T-helper 17 cell (primary cell): ENCODE results near the gene STK17A. TPM values are rescaled to one million over a fixed set of nuclear protein-coding genes. Genes with fewer than 3 reads are reported as not detected.
A peak's percentile ranks its signal among the peaks of the same experiment; 100 is the strongest.

Source experiments
- ATAC-seq: fragments of 150-1000 bp; cut with Tn5 transposase; 2 replicates; pipeline ENCODE4 v1.10.0; 2021; ENCODE audit warnings: mild to moderate bottlenecking, moderate library complexity
- DNase-seq, 3 donors: peaks; one replicate each; pipeline versions ENCODE4 v3.0.0 to v3.0.0-alpha.2; 2020 to 2021
- H3K9me3 ChIP-seq: one replicate; pipeline ENCODE4 v1.7.0; 2013; ENCODE audit warnings: low read length, mild to moderate bottlenecking; ENCODE audit not compliant: control insufficient read depth, poor library complexity, severe bottlenecking
- H3K27ac Mint-ChIP-seq: one replicate; pipeline ENCODE4 v1.8.0; 2022; ENCODE audit warnings: mild to moderate bottlenecking, moderate library complexity, mixed read lengths
- H3K27me3 Mint-ChIP-seq: one replicate; pipeline ENCODE4 v1.8.0; 2022; ENCODE audit warnings: mixed read lengths
- H3K36me3 Mint-ChIP-seq: one replicate; pipeline ENCODE4 v1.8.0; 2022; ENCODE audit warnings: low read depth, mixed read lengths
- H3K4me1 Mint-ChIP-seq: one replicate; pipeline ENCODE4 v1.8.0; 2022; ENCODE audit warnings: mild to moderate bottlenecking, mixed read lengths
- H3K4me3 Mint-ChIP-seq: one replicate; pipeline ENCODE4 v1.8.0; 2022; ENCODE audit warnings: mild to moderate bottlenecking, moderate library complexity, mixed read lengths
- total RNA-seq, 4 donors: library from RNA in 2 of 4; stranded (reverse) in 2 of 4; gene quantifications; one replicate each; pipeline ENCODE4 v1.2.3 and lab custom pipeline; 2022 to 2026

Gene STK17A
- total RNA-seq (100 to 1,000 TPM; 107 to 124 TPM), total RNA-seq (lab: John Stamatoyannopoulos, UW) (221 to 249 reads per million in 2 donors)

DNA sequence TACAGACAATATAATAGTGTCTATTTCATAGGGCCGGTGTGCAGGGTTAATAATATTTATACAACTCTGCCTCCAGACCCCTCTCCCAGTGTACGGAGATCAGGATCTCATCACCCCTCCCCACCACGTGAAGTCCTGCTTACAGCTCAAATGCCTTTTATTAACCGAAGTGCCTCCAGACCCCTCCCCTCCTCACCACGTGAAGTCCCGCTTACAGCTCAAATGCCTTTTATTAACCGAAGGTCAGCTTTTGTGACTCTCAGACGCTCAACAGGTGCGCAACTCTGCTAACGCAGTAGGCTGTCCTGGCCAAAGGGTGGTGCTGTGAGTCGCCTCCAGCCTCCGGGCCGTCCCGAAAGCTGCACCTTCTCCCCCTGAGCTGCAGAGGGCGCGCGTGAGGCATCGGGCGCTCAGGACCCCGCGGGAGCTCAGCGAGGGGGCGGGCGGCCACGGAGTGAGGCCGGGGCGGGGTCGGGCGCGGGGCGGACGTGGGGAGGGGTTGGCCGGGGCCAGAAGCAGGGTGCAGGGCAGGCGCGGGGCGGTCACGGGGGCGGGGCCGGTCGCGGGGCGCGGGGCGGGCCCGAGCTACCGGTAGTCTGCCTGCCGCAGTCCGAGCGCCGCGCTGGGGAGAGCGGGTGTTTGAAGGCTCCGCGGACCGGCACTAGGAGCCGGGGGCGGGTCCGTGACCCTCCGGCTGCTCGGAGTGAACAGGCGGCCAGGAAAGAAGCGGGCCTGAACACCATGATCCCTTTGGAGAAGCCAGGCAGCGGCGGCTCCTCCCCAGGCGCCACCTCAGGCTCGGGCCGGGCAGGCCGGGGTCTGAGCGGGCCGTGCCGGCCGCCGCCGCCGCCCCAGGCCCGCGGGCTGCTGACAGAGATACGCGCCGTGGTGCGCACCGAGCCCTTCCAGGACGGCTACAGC lies at the start of gene STK17A:
Gene STK17A (plus strand): TSS at position 606 of the 921 bp plus-strand sequence. CDS start 136 bp downstream, at position 742.
- Mint-ChIP-seq H3K27me3 (peaks cover 11% of the 10 kb centered on the region), H3K36me3 (peaks cover 4% of the 10 kb centered on the region), H3K27ac (peak within 1 kb of the TSS; percentile 98), H3K4me1 (peaks cover 25% of the 10 kb centered on the region), H3K4me3 (peak within 1 kb of the TSS; percentile 95)
- DNase-seq (peak; percentile 93 to 97 (median 95)), ATAC-seq (peak; percentile 75)
- H3K9me3 ChIP-seq, result no peaks in the 10 kb centered on the region

DNA sequence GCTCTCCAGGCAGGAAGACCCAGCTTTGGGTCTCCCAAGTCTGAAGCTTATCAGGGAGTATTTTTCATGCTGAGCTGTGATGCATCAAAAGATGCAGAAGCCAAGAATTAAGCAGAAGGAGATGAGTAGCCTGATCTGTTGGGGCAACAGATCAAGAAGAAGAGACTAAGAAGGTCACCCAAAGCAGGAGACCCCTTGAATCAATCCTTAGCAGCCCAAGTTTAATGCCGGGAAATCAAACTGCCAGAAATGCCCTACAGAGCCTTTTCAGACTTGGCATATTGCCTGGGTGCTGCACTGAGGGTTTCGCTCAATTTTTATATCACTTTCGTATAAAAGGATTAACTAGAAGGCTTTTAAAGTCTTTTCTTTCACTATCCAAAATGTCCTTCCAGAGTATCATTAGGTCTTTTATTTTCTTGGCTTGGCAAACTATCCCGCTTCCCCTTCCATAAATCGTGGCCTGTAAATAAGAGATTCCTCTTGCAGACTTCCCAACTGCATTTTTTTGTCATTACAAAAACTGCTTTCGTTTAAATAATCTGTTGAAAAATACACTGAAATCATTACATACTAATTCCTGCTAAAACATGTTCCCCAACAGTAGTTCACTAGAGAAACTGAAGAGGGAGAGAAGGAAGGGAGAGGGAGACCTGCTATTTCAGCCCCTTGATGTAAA lies 49.0 kb upstream of the STK17A start:
- Mint-ChIP-seq H3K36me3 (no peaks in the 10 kb centered on the region), H3K27me3 (peaks cover 5% of the 10 kb centered on the region), H3K27ac (no peak overlapping the region), H3K4me3 (no peak overlapping the region), H3K4me1 (no peaks in the 10 kb centered on the region)
- no peak for ATAC-seq
- DNase-seq, result no peak
- no peaks in the 10 kb centered on the region for H3K9me3 ChIP-seq

DNA sequence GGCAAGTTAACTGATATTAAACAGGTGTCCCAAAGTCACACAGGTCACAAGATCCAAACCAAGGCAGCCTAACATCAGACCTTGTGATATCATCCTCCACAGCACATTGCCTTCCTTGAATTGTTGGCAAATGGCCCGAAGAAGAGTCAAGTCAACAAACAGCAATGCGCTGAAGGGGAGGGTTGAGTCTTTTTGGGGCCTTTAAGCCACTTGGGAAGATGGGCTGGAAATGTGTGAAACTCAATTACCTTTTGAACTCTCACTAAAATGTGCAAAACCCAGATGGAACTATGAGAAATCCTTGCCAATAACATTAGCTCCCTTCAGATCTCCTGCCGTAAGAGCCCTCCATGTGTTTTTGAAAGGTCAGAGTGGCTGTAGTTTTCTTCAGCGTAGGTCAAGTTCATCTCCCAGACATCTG lies 47.9 kb upstream of the STK17A start:
- no peak for DNase-seq
- Mint-ChIP-seq H3K4me3 (no peak overlapping the region), H3K4me1 (no peaks in the 10 kb centered on the region), H3K36me3 (no peaks in the 10 kb centered on the region), H3K27ac (no peak overlapping the region), H3K27me3 (peaks cover 5% of the 10 kb centered on the region)
- ATAC-seq, result no peak
- H3K9me3 ChIP-seq, result no peaks in the 10 kb centered on the region

DNA sequence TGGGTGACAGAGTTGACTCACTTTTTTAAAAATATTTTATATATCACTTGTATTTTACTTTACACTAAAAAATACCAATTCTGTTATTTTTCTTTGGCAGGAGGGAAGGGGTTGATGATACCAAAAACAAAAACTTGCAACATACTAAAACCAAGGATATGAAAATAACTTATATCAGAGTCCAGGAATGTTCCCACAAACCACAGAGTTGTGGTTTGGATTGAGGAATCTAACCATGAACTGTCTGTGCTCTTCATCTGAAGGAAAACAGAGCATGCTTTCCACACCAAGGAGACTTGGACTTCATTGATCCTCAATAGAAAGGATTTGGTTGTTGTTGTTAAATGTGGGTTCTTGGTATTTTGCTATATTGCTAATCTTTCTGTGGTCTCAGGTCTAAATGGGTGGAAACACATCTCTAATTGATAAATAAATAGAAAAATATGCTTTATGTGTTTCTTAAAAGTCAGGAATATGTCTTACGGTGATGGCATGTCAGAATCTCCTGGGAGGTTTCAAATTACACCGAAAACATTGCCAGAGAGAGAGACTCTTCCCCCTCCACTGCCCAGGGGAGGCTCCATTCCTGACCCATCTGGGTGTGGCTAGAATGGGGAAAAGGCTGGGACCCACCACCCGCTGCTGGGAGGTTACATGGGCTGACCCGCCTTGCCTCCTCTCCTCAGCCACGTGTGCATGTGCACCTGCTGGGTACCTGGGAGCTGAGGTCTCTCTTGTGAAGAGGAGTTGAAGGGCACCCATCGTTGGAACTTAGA lies 46.9 kb upstream of the STK17A start:
- ATAC-seq (no peak), DNase-seq (no peak)
- H3K27ac Mint-ChIP-seq, result no peak overlapping the region
- H3K9me3 ChIP-seq, result no peaks in the 10 kb centered on the region
- no peaks in the 10 kb centered on the region for H3K36me3 Mint-ChIP-seq
- peaks cover 11% of the 10 kb centered on the region for H3K27me3 Mint-ChIP-seq
- no peak overlapping the region for H3K4me3 Mint-ChIP-seq
- H3K4me1 Mint-ChIP-seq, result no peaks in the 10 kb centered on the region

DNA sequence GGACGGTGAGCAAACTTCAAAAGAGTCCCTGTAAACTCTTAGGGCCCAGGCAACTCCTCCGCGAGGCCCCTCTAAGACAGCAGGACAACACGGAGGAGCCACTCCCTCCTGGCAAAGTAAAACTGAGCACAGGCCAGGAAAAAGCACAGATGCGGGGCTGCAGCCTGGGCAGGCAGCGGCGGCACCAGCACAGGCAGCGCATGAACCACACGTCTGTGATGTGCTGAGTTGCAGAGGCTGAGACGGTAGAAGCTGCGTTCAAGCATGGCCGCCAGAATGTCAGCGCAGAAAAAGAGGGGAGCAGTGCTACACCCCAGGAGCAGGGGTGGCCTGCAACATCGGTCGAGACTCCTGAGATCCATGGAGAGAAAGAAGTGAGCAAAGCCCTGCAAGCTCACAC lies 46.1 kb upstream of the STK17A start:
- no peak for DNase-seq
- no peak overlapping the region for H3K4me3 Mint-ChIP-seq
- no peaks in the 10 kb centered on the region for H3K9me3 ChIP-seq
- no peak for ATAC-seq
- no peaks in the 10 kb centered on the region for H3K4me1 Mint-ChIP-seq
- H3K27ac Mint-ChIP-seq, result no peak overlapping the region
- H3K27me3 Mint-ChIP-seq, result peaks cover 14% of the 10 kb centered on the region
- no peaks in the 10 kb centered on the region for H3K36me3 Mint-ChIP-seq

DNA sequence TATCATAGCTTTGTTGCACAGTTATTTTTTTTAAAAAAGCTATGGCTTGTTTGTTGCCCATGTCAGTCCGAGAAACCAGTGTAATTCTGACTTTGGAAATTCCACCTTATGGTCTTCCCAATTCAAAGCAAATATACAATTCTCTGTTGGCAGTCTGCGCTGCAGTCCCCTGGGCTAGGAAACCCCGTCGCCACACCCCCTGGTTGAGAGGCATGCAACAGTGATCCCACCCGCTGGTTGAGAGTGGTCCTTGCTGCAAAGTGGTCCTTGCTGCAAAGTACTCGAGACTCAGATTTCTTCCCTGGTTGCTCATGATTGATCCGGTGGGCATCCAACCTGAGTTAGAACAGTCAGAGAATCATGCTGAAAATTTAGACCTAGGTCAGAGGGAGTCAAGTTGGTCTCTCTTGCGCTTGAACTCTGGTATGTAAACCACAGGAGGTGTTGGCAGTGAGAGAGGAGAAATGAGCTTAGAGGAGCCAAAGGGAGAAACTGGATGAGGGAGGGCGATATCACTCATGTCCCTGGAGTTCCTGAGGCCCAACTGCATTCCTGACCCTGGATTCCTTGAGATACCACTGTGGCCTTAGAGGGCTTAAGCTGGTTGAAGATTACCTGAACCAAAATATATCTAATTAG lies 45.0 kb upstream of the STK17A start:
- Mint-ChIP-seq H3K27me3 (peaks cover 19% of the 10 kb centered on the region), H3K4me3 (no peak overlapping the region), H3K36me3 (no peaks in the 10 kb centered on the region), H3K27ac (no peak overlapping the region), H3K4me1 (no peaks in the 10 kb centered on the region)
- H3K9me3 ChIP-seq, result no peaks in the 10 kb centered on the region
- ATAC-seq (no peak), DNase-seq (no peak)

DNA sequence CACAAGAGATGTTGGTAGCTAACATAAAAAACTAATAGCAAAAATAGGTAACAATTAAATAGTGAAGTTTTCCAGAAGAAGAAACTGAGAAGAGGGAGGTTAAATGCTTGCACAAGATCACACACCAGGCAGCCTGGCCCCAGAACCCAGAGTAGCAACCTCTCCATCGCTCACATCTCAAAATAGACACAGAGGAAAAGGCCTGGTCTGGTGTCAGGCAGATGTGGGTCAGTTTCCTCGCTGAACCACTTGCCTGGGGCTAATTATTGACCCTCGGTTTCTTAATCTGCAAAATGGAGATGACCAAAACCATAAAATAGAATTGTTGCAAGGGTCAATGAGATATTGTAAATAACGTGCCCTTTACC lies 44.5 kb upstream of the STK17A start:
- H3K4me1 Mint-ChIP-seq, result no peaks in the 10 kb centered on the region
- H3K9me3 ChIP-seq, result no peaks in the 10 kb centered on the region
- DNase-seq (no peak), ATAC-seq (no peak)
- no peak overlapping the region for H3K4me3 Mint-ChIP-seq
- peaks cover 21% of the 10 kb centered on the region for H3K27me3 Mint-ChIP-seq
- no peak overlapping the region for H3K27ac Mint-ChIP-seq
- H3K36me3 Mint-ChIP-seq, result no peaks in the 10 kb centered on the region

DNA sequence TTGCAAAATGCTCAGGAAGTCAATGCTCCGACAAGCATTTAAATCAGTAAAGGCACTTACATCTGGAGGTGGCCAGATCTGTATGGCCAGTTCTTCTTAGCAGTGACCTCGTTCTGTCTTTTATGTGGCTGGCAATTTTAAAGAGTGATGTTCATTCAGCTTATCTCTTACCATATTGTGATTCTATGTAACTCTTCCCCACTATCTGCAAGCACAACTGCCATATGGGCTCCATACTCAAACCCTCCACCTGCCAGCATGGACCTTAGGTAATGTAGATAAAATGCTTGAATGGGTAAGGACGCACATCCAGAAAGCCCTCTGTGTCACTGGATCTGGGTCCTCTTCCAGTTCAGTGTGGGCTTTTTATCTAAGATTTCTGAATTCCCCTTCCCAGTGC lies 42.4 kb upstream of the STK17A start:
- Mint-ChIP-seq H3K36me3 (no peaks in the 10 kb centered on the region), H3K4me1 (no peaks in the 10 kb centered on the region), H3K4me3 (no peak overlapping the region), H3K27ac (no peak overlapping the region), H3K27me3 (peaks cover 26% of the 10 kb centered on the region)
- DNase-seq (no peak), ATAC-seq (no peak)
- no peaks in the 10 kb centered on the region for H3K9me3 ChIP-seq

DNA sequence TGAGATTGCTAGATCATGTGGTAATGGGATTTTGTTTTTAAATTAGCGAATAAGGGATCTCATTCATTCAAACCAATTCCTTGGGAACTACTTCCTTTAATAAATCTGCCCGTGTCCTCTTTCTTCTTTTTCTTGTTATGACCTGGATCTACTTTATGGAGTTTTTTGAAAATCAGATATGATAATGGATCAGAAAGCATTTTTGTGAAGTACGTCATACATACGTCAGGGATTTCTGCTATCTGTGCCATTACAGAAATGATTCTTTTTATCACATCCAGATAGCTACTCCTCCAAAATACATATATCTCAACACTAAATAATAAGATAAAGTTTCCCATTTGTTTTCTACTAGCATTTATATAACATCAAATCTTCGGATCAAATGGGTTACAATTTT lies 40.2 kb upstream of the STK17A start:
- ATAC-seq (no peak), DNase-seq (no peak)
- no peak overlapping the region for H3K27ac Mint-ChIP-seq
- H3K4me3 Mint-ChIP-seq, result no peak overlapping the region
- H3K9me3 ChIP-seq, result no peaks in the 10 kb centered on the region
- no peaks in the 10 kb centered on the region for H3K4me1 Mint-ChIP-seq
- H3K36me3 Mint-ChIP-seq, result no peaks in the 10 kb centered on the region
- H3K27me3 Mint-ChIP-seq, result peaks cover 36% of the 10 kb centered on the region

DNA sequence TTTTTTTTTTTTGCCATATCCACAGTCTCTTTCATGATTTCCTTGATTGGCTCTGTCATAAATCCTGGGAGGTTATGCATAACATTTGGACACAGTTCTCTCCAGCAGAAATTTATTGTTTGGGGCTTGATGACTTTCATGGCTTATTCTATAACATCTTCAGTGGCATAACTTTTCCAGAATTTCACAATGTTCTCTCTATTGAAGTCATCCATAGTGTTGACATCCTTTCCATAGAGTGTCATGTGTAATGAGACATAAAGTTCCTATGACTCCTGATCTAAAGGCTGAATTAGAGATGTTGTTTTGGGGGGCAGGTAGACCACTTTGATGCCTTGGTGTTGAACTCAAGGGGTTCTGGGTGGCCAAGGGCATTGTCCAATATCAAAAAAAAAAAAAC lies 36.7 kb upstream of the STK17A start:
- Mint-ChIP-seq H3K4me3 (no peak overlapping the region), H3K27ac (no peak overlapping the region), H3K36me3 (no peaks in the 10 kb centered on the region), H3K4me1 (no peaks in the 10 kb centered on the region), H3K27me3 (peaks cover 41% of the 10 kb centered on the region)
- DNase-seq, result no peak
- H3K9me3 ChIP-seq, result no peaks in the 10 kb centered on the region
- no peak for ATAC-seq

DNA sequence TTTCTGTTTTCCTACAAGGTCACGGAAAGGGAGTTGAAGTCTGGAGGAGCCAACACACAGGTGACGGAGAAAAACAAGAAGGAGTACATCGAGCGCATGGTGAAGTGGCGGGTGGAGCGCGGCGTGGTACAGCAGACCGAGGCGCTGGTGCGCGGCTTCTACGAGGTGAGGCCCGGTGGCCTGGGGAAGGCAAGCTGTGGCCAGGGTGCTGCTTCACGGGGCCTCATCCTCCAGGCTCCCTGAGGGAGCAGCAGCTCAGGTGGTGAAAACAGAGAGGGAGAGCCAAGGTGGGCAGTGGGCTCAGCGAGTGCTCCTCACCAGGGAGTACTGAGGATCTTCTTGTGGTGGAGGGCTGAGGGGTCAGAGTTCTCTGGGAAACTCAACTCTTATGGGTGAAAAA lies 32.5 kb upstream of the STK17A start:
- peaks cover 22% of the 10 kb centered on the region for H3K4me1 Mint-ChIP-seq
- peaks cover 29% of the 10 kb centered on the region for H3K27me3 Mint-ChIP-seq
- ATAC-seq, result no peak

DNA sequence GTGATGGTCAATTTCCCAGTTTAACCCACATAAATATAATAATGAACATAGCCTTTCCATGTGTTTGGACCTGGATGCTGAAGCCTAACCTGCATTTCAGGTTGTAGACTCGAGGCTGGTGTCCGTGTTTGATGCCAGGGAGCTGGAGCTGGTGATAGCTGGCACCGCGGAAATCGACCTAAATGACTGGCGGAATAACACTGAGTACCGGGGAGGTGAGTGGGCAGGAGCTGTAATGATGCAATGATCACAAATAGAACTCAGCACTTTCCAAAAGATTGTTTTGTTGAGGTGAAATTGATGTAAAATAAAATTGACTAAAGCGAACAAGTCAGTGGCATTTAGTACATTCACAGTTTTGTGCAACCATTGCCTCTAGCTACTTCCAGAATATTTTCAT lies 30.8 kb upstream of the STK17A start:
- H3K9me3 ChIP-seq, result no peaks in the 10 kb centered on the region
- no peaks in the 10 kb centered on the region for H3K36me3 Mint-ChIP-seq
- H3K27ac Mint-ChIP-seq, result no peak overlapping the region
- ATAC-seq (no peak), DNase-seq (no peak)
- H3K4me3 Mint-ChIP-seq, result no peak overlapping the region
- H3K4me1 Mint-ChIP-seq, result peaks cover 28% of the 10 kb centered on the region
- peaks cover 18% of the 10 kb centered on the region for H3K27me3 Mint-ChIP-seq

More for the DNA sequence above, 32.5 kb upstream of the STK17A start:
- no peak overlapping the region for H3K27ac Mint-ChIP-seq
- H3K36me3 Mint-ChIP-seq, result no peaks in the 10 kb centered on the region
- no peak for DNase-seq
- H3K9me3 ChIP-seq, result no peaks in the 10 kb centered on the region
- no peak overlapping the region for H3K4me3 Mint-ChIP-seq

DNA sequence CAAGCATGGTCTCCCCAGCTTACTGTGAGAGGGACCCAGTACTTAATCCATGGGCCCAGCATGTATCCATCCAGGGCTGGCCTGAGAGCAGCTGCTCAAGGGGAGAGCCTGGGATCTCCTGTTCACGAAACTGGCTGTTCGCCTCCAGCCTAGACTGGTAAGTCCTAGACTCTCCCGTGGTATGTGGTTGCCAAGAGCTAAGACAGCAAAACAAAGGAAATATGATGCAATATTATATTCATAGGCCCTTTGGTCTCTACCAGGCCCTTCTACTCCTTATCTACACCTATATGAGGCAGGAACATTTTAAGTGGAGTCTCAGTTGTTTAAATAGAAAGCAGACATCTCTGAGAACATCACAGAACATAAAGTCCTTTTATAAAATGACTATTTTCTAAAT lies 28.9 kb upstream of the STK17A start:
- Mint-ChIP-seq H3K27me3 (peaks cover 18% of the 10 kb centered on the region), H3K4me1 (peaks cover 28% of the 10 kb centered on the region), H3K4me3 (peak overlapping the region; percentile 86), H3K36me3 (no peaks in the 10 kb centered on the region), H3K27ac (peak overlapping the region; percentile 74)
- peak; percentile 86 for ATAC-seq
- DNase-seq, result no peak
- no peaks in the 10 kb centered on the region for H3K9me3 ChIP-seq
